Ecto neural progenitor cell (in vitro differentiated cells): Measurements from ENCODE around the gene CDH4.
"Not testable (repeated sequence)": the region's sequence is repeated elsewhere in the genome, so short reads cannot be mapped to it uniquely, and the experiment has no call there.

Experiments
- DNase-seq: peaks from one replicate; pipeline ENCODE4 v3.0.0-alpha.2; 2018; ENCODE audit warnings: low spot score

CDH4 gene

GRCh38 chr20:61253640-61254511, 1.8 kb downstream of the CDH4 start:
- peak; percentile 60 for DNase-seq

- DNase-seq = no peak
These were observed 3.0 kb downstream of the CDH4 start for GRCh38 chr20:61254881-61255626.

DNA sequence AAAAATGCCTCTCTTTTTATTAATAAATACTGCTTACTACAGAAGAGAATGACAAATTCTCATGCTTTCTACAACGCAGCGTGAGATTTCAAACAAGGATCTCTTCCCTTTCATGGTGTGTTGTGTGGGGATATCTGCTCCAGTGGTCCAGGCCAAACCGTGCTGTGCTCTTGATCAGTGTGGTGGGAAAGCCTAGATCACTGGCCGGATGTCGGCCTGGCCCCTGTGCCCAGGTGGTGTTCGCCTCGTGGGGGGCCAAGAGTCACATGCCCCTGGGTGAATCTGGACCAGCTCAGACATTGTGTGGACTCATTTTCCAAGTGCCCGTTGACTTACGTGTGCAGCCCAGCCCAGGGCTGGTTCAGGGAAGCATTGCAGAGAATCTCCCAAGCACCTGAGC, 4.3 kb downstream of the CDH4 start:
- no peak for DNase-seq

DNA sequence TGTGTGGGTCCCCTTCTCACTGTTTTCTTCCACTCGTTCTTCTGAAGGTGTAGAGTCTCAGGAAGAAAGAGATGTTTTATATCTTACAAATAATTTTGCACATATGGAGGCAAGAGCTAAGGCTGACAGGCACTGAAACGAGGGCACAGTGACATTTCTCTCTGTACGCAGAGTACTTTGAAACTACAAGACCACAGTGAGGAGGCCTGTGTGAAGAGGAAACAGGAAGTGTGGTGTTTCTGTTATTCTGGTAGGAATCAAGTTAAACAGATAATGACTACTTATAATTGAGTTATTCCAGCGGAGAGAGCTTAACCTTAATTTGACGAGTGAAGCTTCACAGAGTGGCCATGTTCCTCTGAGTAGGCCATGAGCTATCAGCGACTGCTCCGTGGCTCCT, 4.8 kb downstream of the CDH4 start:
- DNase-seq = no peak

DNA sequence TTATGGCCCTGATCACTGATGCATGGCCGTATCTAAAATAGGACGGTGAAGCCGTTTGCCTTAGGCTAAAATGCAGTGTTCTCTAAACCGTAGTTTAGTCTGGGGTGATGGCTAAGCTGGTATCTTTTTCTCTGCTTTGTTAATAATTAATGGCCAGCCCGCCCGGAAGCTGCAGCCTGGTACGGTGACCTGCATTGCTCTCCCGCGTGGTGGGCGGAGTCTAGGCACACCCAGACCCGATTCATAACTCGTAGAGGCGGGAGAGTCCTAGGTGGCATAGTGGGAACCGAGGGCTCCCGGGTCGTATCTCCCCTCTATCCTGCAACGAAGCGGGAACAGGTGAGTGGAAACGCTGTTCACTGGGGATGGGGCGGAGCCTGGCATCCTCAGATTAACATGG, 5.5 kb downstream of the CDH4 start:
- no peak for DNase-seq

DNA sequence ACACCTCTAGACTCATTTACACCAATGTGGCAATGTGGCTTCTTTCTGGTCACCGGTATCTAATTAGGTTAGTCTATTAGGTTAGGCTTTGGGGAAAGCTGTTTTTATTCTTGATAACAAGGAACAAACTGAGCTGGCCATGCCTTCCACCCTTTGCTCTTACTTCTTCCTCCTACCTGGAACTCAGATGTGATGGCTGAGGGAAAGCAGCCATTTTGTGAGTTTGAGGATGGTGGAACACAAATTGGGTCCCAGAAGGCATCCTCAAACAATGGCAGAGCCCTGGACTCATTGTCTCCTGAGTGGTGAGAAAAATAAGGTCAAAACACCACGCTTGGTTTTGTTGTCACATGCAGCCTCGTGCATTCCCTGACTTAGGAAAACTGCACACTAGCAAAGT, 7.7 kb downstream of the CDH4 start:
- DNase-seq = no peak

- DNase-seq = no peak
These were observed 8.8 kb downstream of the CDH4 start for GRCh38 chr20:61260905-61261304.

GRCh38 chr20:61262036-61262435, 10.0 kb downstream of the CDH4 start:
- DNase-seq = no peak

DNA sequence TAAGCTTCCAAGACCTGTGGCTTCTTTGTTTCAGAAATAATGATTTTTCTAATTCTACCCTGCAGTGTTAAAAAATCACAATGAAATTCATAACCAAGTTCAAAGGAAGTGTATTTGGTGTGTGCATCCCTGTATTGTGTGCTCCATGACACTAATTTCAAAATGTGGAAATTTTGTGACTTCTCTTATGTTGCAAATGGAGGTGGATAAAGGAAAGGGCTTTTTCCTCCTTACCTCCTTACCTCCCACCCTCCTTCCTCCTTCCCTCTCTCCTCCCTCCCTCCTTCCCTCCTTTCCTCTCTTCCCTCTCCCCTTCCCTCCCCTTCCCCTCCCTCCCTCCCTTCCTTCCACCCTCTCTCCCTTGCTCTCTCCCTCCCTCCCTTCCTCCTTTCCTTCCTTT, 10.5 kb downstream of the CDH4 start:
- no peak for DNase-seq

- DNase-seq = peak; percentile 67
These were observed 11.1 kb downstream of the CDH4 start for GRCh38 chr20:61263084-61263695.

DNA sequence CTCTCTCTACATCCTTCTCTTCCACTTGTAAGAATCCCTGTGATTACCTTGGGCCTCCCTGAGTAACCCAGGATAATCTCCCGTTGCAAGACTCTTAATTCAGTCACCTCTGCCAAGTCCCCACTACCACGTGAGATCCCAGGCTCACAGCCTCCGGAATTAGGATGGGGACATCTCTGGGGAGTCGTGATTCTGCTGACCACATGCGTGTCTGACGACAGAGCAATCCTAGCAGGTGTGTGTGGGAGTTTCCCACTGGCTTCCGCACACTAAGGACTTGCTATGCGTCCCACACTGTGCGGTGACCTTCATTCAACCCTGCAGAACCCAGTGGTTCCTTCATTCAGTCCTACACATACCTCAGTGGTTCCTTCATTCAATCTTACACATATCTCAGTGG, 11.9 kb downstream of the CDH4 start:
- DNase-seq = no peak

GRCh38 chr20:61267241-61267640, 15.2 kb downstream of the CDH4 start:
- no peak for DNase-seq

DNA sequence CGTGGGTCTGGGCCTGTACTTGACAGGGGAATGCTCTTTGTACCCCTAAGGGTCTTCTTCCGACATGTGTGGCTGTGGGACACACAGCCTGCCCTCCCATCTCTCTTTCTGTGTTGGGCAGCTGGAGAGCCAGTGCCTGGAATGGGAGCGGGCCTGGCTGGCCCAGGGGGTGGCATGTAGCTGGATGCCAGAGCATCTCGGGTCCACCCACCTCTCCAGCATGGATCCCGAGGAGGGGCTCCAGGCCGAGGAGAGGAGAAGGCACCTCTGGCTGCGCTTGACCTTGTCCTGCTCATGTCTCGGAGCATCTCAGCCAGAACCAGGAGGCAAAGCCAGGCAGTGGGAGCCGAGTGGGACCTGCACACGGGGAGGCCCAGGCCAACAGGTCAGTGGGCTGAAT, 16.0 kb downstream of the CDH4 start:
- no peak for DNase-seq

DNA sequence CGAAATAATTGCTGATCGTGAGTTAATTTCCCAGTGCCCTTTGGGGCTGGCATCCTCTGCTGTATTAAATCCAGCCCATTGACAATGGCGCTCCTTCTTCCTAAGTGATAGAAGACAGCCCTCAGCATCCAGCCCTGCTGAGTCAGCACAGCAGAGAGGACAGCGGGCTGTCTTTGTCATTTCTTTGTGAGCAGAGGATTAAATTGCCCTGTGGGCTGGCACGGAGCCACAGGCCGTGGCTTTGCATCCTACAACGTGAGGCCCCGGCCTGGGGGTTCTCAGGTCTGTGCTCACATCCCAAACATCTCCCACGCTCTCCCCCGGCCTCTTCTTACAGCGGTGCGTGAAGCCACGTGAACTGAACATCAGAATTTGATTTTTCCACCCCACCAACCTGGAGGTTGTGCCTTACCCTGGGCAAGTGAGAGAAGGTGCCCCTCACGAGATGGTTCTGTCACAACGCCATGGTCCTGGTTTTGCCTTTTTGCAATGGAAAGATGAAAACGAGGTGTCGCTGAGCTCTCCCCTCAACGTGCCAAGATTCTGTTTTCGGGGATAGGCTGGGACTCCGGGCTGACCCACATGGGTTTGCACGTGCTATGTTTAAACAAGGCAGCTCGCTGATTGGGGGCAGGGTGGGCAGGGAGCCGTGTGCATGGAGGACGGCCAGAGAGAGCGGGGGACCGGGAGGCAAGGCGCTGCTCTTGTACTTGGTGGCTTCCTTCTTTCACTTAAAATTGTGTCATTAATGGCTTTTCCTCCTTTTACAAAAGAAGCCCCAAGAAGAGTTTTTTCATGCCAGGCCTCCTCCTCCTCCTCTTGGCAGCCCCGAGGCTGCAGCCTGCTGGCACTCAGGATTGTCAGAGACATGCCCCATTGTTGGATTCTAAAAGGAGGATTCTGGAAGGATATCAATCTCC, 19.5 kb downstream of the CDH4 start:
- DNase-seq = peak; percentile 53

DNA sequence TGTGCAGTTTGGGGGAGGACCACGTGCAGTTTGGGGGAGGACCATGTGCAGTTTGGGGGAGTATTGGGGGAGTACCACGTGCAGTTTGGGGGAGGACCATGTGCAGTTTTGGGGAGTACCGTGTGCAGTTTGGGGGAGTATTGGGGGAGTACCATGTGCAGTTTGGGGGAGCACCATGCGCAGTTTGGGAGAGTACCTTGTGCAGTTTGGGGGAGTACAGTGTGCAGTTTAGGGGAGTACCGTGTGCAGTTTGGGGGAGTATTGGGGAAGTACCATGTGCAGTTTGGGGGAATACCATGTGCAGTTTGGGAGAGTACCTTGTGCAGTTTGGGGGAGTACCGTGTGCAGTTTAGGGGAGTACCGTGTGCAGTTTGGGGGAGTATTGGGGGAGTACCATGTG, 21.0 kb downstream of the CDH4 start:
- DNase-seq = not testable (repeated sequence)

GRCh38 chr20:61273666-61274065, 21.6 kb downstream of the CDH4 start:
- DNase-seq = not testable (repeated sequence)

- no peak for DNase-seq
These were observed 22.3 kb downstream of the CDH4 start for GRCh38 chr20:61274326-61274725.

GRCh38 chr20:61278296-61278695, 26.2 kb downstream of the CDH4 start:
- DNase-seq = no peak

DNA sequence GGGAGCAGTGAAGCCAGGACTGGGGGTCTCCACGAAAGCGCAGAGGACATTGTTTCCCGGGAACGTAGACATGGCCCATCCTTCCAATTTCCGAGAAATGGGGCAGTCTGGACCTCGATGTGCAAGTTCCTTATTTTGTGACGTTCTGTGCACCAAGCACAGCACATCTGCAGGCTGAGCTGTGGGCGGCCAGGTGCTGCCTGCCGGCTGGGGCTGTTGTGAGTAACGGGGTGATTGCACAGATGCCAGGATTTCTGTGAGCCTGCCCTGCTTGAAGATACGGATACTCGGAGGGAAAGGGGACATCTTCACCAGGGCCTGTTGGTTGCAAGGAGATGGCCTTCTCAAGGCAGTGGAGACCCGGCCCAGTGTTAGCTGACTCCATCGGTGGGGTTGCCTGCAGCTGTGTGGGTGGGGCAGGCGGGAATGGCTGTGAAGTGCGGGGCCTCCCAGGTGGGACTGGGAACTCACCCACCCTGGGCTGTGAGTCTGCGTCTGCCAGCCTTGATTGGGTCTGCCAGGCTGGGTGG, 27.6 kb downstream of the CDH4 start:
- no peak for DNase-seq

DNA sequence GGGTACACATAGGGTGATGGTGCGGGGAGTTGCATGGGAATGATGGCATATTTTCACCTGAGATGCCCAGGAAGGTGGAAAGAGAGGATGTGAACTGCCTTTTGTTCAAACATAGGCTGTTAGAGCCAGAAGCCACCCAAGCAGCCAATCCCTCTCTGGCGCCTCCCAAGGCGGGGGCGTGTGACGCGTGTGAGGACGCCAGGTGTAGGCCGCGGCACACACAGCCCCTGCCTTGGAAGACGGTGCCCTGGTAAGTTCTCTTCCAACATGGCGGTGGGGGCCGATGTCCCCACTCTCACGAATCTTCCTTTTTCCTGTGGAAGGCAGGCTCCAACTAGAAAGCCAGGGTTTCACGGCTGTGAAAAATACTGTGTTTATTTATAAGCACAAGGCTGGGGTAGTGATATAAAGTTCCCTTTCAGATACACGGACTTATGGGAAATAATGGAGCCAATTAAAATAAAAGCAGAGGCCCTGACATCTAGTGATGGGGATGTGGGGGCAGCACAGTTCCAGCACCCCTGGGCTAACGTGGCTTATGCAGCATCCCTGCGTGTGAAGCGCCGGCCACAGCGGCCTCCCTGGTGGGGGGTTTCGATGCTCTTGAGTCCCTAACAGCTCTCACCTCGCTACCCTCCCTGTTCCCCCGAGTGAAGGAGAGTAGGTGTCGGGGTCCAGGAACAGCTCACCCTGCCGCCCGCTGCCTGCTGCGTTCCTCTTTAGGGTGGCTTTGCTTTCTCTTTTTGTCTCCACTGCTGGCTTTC, 28.3 kb downstream of the CDH4 start:
- DNase-seq = no peak

GRCh38 chr20:61281286-61281795, 29.3 kb downstream of the CDH4 start:
- DNase-seq = no peak
